Measurements from ENCODE around the gene WDR70.
"Not testable (repeated sequence)": the region's sequence is repeated elsewhere in the genome, so short reads cannot be mapped to it uniquely, and the experiment has no call there.

Gene WDR70

GRCh38 chr5:37641933-37642332 lies 262.8 kb downstream of the WDR70 start:
- DNase-seq (ENCODE audit: low spot score), result no peak
- H4K91ac ChIP-seq (ENCODE audit: low read depth, low read length, poor library complexity), result no peak overlapping the region
- no peaks in the 10 kb centered on the region for H3K9me3 ChIP-seq (replicated peaks in 1 of 2; ENCODE audit: control insufficient read depth in 2 of 2, insufficient read depth in 1 of 2, low read depth in 1 of 2, low read length in 2 of 2)
- no peak overlapping the region for H2BK15ac ChIP-seq (ENCODE audit: low read length)
- no CpG with 5 or more reads among the region's 1 CpG for WGBS, 2 donors (ENCODE audit: extremely low coverage in 2 of 2, insufficient read length in 2 of 2, insufficient replicate concordance in 1 of 2)
- no peak overlapping the region for H3K18ac ChIP-seq (ENCODE audit: low read length)
- H3K79me1 ChIP-seq (ENCODE audit: low read depth, low read length), result no peaks in the 10 kb centered on the region
- H3K4me3 ChIP-seq (ENCODE audit: low read length in 2 of 2), result no peak overlapping the region
- H4K8ac ChIP-seq (ENCODE audit: low read depth, low read length), result no peak overlapping the region
- no peak overlapping the region for H2BK12ac ChIP-seq (ENCODE audit: low read length)
- no peak overlapping the region for H3K4ac ChIP-seq (ENCODE audit: low read length)
- H3K27ac ChIP-seq (replicated peaks; ENCODE audit: low read length), result no peak overlapping the region
- H2AK5ac ChIP-seq (ENCODE audit: low read depth, low read length), result no peak overlapping the region
- H3K4me2 ChIP-seq (ENCODE audit: insufficient read depth, low read length, poor library complexity, severe bottlenecking), result no peak overlapping the region
- no peak overlapping the region for H3K23ac ChIP-seq (ENCODE audit: low read depth, low read length, poor library complexity)
- no peak overlapping the region for H2BK120ac ChIP-seq (ENCODE audit: low read depth, low read length)
- no peaks in the 10 kb centered on the region for H3K36me3 ChIP-seq (replicated peaks in 1 of 2; ENCODE audit: control insufficient read depth in 2 of 2, insufficient read depth in 2 of 2, low read length in 2 of 2)
- H2AFZ ChIP-seq (ENCODE audit: low read length), result no peak overlapping the region
- no peaks in the 10 kb centered on the region for H3K27me3 ChIP-seq (ENCODE audit: control insufficient read depth in 3 of 3, insufficient read depth in 3 of 3, low read depth in 1 of 3, low read length in 3 of 3)
- H2BK5ac ChIP-seq (ENCODE audit: low read length), result no peak overlapping the region
- H3K14ac ChIP-seq (ENCODE audit: low read length), result no peak overlapping the region
- peaks cover 3 to 12% of the 10 kb centered on the region in 2 donors for H3K4me1 ChIP-seq (ENCODE audit: control insufficient read depth in 2 of 2, insufficient read depth in 1 of 2, low read depth in 1 of 2, low read length in 2 of 2)
- no peak overlapping the region for H3K9ac ChIP-seq (ENCODE audit: low read depth, low read length, poor library complexity)

DNA sequence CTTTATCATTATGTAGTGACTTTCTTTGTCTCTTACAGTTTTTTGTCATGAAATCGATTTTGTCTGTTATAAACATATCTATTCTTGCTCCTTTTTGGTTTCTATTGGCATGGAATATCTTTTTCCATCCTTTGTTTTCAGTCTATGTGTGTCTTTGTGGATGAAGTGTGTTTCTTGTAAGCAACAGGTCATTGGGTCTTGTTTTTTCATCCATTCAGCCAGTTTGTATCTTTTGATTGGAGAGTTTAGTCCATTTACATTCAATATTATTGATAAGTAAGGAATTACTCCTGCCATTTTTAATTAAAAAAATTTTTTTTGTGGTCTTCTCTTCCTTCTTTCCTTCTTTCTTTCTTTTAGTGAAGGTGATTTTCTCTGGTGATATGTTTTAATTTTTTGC lies 266.6 kb downstream of the WDR70 start:
- no peaks in the 10 kb centered on the region for H3K36me3 ChIP-seq (replicated peaks in 1 of 2; ENCODE audit: control insufficient read depth in 2 of 2, insufficient read depth in 2 of 2, low read length in 2 of 2)
- no peak overlapping the region for H3K4ac ChIP-seq (ENCODE audit: low read length)
- H2BK5ac ChIP-seq (ENCODE audit: low read length), result no peak overlapping the region
- WGBS, 2 donors (ENCODE audit: extremely low coverage in 2 of 2, insufficient read length in 2 of 2, insufficient replicate concordance in 1 of 2), result no CpG with 5 or more reads among the region's 1 CpG
- H3K18ac ChIP-seq (ENCODE audit: low read length), result no peak overlapping the region
- H2AFZ ChIP-seq (ENCODE audit: low read length), result no peak overlapping the region
- H2AK5ac ChIP-seq (ENCODE audit: low read depth, low read length), result no peak overlapping the region
- no peak for DNase-seq (ENCODE audit: low spot score)
- no peak overlapping the region for H2BK120ac ChIP-seq (ENCODE audit: low read depth, low read length)
- H3K4me2 ChIP-seq (ENCODE audit: insufficient read depth, low read length, poor library complexity, severe bottlenecking), result no peak overlapping the region
- no peaks in the 10 kb centered on the region for H3K27me3 ChIP-seq (ENCODE audit: control insufficient read depth in 3 of 3, insufficient read depth in 3 of 3, low read depth in 1 of 3, low read length in 3 of 3)
- peaks cover 0 to 4% of the 10 kb centered on the region in 2 donors for H3K4me1 ChIP-seq (ENCODE audit: control insufficient read depth in 2 of 2, insufficient read depth in 1 of 2, low read depth in 1 of 2, low read length in 2 of 2)
- no peak overlapping the region for H2BK15ac ChIP-seq (ENCODE audit: low read length)
- H4K8ac ChIP-seq (ENCODE audit: low read depth, low read length), result no peak overlapping the region
- H3K9me3 ChIP-seq (replicated peaks in 1 of 2; ENCODE audit: control insufficient read depth in 2 of 2, insufficient read depth in 1 of 2, low read depth in 1 of 2, low read length in 2 of 2), result no peaks in the 10 kb centered on the region
- no peak overlapping the region for H2BK12ac ChIP-seq (ENCODE audit: low read length)
- H3K9ac ChIP-seq (ENCODE audit: low read depth, low read length, poor library complexity), result no peak overlapping the region
- no peak overlapping the region for H3K23ac ChIP-seq (ENCODE audit: low read depth, low read length, poor library complexity)
- H3K14ac ChIP-seq (ENCODE audit: low read length), result no peak overlapping the region
- no peak overlapping the region for H3K27ac ChIP-seq (replicated peaks; ENCODE audit: low read length)
- H4K91ac ChIP-seq (ENCODE audit: low read depth, low read length, poor library complexity), result no peak overlapping the region
- H3K79me1 ChIP-seq (ENCODE audit: low read depth, low read length), result no peaks in the 10 kb centered on the region
- no peak overlapping the region for H3K4me3 ChIP-seq (ENCODE audit: low read length in 2 of 2)

GRCh38 chr5:37654566-37654965 lies 275.4 kb downstream of the WDR70 start:
- H2AFZ ChIP-seq (ENCODE audit: low read length); H2BK15ac ChIP-seq (ENCODE audit: low read length); H3K27ac ChIP-seq (replicated peaks; ENCODE audit: low read length); H2BK12ac ChIP-seq (ENCODE audit: low read length); H3K9ac ChIP-seq (ENCODE audit: low read depth, low read length, poor library complexity); H3K79me1 ChIP-seq (ENCODE audit: low read depth, low read length); H2BK5ac ChIP-seq (ENCODE audit: low read length); H4K91ac ChIP-seq (ENCODE audit: low read depth, low read length, poor library complexity); H2AK5ac ChIP-seq (ENCODE audit: low read depth, low read length); H3K4me2 ChIP-seq (ENCODE audit: insufficient read depth, low read length, poor library complexity, severe bottlenecking); H3K14ac ChIP-seq (ENCODE audit: low read length); H3K4me1 ChIP-seq (ENCODE audit: control insufficient read depth in 2 of 2, insufficient read depth in 1 of 2, low read depth in 1 of 2, low read length in 2 of 2); H2BK120ac ChIP-seq (ENCODE audit: low read depth, low read length); H3K36me3 ChIP-seq (replicated peaks in 1 of 2; ENCODE audit: control insufficient read depth in 2 of 2, insufficient read depth in 2 of 2, low read length in 2 of 2); DNase-seq (ENCODE audit: low spot score); H3K9me3 ChIP-seq (replicated peaks in 1 of 2; ENCODE audit: control insufficient read depth in 2 of 2, insufficient read depth in 1 of 2, low read depth in 1 of 2, low read length in 2 of 2); H3K18ac ChIP-seq (ENCODE audit: low read length); H3K4me3 ChIP-seq (ENCODE audit: low read length in 2 of 2); H3K4ac ChIP-seq (ENCODE audit: low read length); H3K27me3 ChIP-seq (ENCODE audit: control insufficient read depth in 3 of 3, insufficient read depth in 3 of 3, low read depth in 1 of 3, low read length in 3 of 3); H4K8ac ChIP-seq (ENCODE audit: low read depth, low read length); H3K23ac ChIP-seq (ENCODE audit: low read depth, low read length, poor library complexity): not testable (repeated sequence)
- no CpG with 5 or more reads among the region's 1 CpG for WGBS, 2 donors (ENCODE audit: extremely low coverage in 2 of 2, insufficient read length in 2 of 2, insufficient replicate concordance in 1 of 2)

DNA sequence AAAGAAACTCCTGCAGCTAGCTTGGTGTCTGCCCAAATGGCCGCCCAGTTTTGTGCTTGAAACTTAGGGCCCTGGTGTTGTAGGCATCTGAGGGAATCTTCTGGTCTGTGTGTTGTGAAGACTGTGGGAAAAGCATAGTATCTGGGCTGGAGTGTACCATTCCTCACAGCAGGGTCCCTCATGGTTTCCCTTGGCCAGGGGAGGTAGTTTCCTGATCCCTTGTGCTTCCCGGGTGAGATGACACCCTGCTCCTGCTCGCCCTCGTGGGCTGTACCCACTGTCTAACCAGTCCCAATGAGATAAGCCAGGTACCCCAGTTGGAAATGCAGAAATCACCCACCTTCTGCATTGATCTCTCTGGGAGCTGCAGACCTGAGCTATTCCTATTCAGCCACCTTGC lies 277.9 kb downstream of the WDR70 start:
- no peak overlapping the region for H4K91ac ChIP-seq (ENCODE audit: low read depth, low read length, poor library complexity)
- H2BK15ac ChIP-seq (ENCODE audit: low read length), result no peak overlapping the region
- H3K4ac ChIP-seq (ENCODE audit: low read length), result no peak overlapping the region
- H3K27ac ChIP-seq (replicated peaks; ENCODE audit: low read length), result no peak overlapping the region
- no peaks in the 10 kb centered on the region for H3K36me3 ChIP-seq (replicated peaks in 1 of 2; ENCODE audit: control insufficient read depth in 2 of 2, insufficient read depth in 2 of 2, low read length in 2 of 2)
- H3K9me3 ChIP-seq (replicated peaks in 1 of 2; ENCODE audit: control insufficient read depth in 2 of 2, insufficient read depth in 1 of 2, low read depth in 1 of 2, low read length in 2 of 2), result no peaks in the 10 kb centered on the region
- H2AK5ac ChIP-seq (ENCODE audit: low read depth, low read length), result no peak overlapping the region
- H3K14ac ChIP-seq (ENCODE audit: low read length), result no peak overlapping the region
- H3K18ac ChIP-seq (ENCODE audit: low read length), result no peak overlapping the region
- H2BK12ac ChIP-seq (ENCODE audit: low read length), result no peak overlapping the region
- no peaks in the 10 kb centered on the region for H3K27me3 ChIP-seq (ENCODE audit: control insufficient read depth in 3 of 3, insufficient read depth in 3 of 3, low read depth in 1 of 3, low read length in 3 of 3)
- no peak overlapping the region for H3K4me3 ChIP-seq (ENCODE audit: low read length in 2 of 2)
- H3K79me1 ChIP-seq (ENCODE audit: low read depth, low read length), result no peaks in the 10 kb centered on the region
- no peak overlapping the region for H2BK120ac ChIP-seq (ENCODE audit: low read depth, low read length)
- WGBS, 2 donors (ENCODE audit: extremely low coverage in 2 of 2, insufficient read length in 2 of 2, insufficient replicate concordance in 1 of 2), result no CpG with 5 or more reads among the region's 4 CpGs
- H3K4me2 ChIP-seq (ENCODE audit: insufficient read depth, low read length, poor library complexity, severe bottlenecking), result no peak overlapping the region
- H4K8ac ChIP-seq (ENCODE audit: low read depth, low read length), result no peak overlapping the region
- H3K9ac ChIP-seq (ENCODE audit: low read depth, low read length, poor library complexity), result no peak overlapping the region
- no peaks in the 10 kb centered on the region for H3K4me1 ChIP-seq (ENCODE audit: control insufficient read depth in 2 of 2, insufficient read depth in 1 of 2, low read depth in 1 of 2, low read length in 2 of 2)
- H3K23ac ChIP-seq (ENCODE audit: low read depth, low read length, poor library complexity), result no peak overlapping the region
- H2BK5ac ChIP-seq (ENCODE audit: low read length), result no peak overlapping the region
- no peak overlapping the region for H2AFZ ChIP-seq (ENCODE audit: low read length)
- DNase-seq (ENCODE audit: low spot score), result no peak

All from neuronal stem cell (in vitro differentiated cells).